Measurements from ENCODE around the gene PSAPL1. TPM values are rescaled to one million over a fixed set of nuclear protein-coding genes. Genes with fewer than 3 reads are reported as not detected.

The PSAPL1 gene
- total and polyA plus RNA-seq, 2 of the 8 experiments (the other 6 are each of a cell fraction or from before 2014, with no cell fraction given) = 0.03 TPM; not detected in 1

GRCh38 chr4:7439699-7440098 is 5.0 kb upstream of the PSAPL1 start:
- H3K23me2 ChIP-seq (ENCODE audit: low read depth, low read length) = no peaks in the 10 kb centered on the region
- no peak overlapping the region for H3K23ac ChIP-seq (ENCODE audit: insufficient read length)
- no peaks in the 10 kb centered on the region for H3K79me2 ChIP-seq (ENCODE audit: control insufficient read depth in 1 of 2, insufficient read depth in 2 of 2, low read length in 2 of 2)
- no peak overlapping the region for H3K14ac ChIP-seq (ENCODE audit: insufficient read length)
- no peak overlapping the region for H3K4ac ChIP-seq (replicated peaks; ENCODE audit: insufficient read length, low read depth, low read length)
- POLR2A ChIA-PET (ENCODE audit: partially characterized antibody) = interaction anchor here (0.7 kb wide), 1 partner anchor 162 kb away, joined by 3 read pairs; no protein-coding TSS in a partner anchor
- no peak overlapping the region for H2AK5ac ChIP-seq (ENCODE audit: low read depth, low read length)
- H2BK5ac ChIP-seq (ENCODE audit: low read depth, low read length) = no peak overlapping the region
- H4K91ac ChIP-seq (replicated peaks; ENCODE audit: insufficient read length, low read length) = peak overlapping the region; percentile 73
- H4K5ac ChIP-seq (ENCODE audit: insufficient read length, low read depth, low read length) = no peak overlapping the region
- no peak overlapping the region for H3K9ac ChIP-seq (replicated peaks in 1 of 4; ENCODE audit: extremely low read depth in 1 of 4, low read depth in 3 of 4, low read length in 3 of 4)
- WGBS, 2 experiments (ENCODE audit: extremely low coverage in 1 of 2, insufficient coverage in 1 of 2, insufficient read length in 1 of 2, insufficient replicate concordance in 2 of 2, low coverage in 1 of 2, low lambda C conversion rate in 2 of 2, missing lambda C conversion rate in 1 of 2) = 88% methylated on average over 2 of the region's 2 CpGs; no CpG with 5 or more reads in 1 of the 2 experiments
- no peak overlapping the region for H3K18ac ChIP-seq (ENCODE audit: extremely low read depth, low read length)
- no peaks in the 10 kb centered on the region for H4K20me1 ChIP-seq (replicated peaks in 1 of 2; ENCODE audit: control insufficient read depth in 1 of 2, insufficient read depth in 2 of 2, low read length in 2 of 2)
- H3K4me3 ChIP-seq (ENCODE audit: extremely low read depth in 1 of 4, insufficient read depth in 2 of 4, low read depth in 3 of 4, low read length in 4 of 4) = no peak overlapping the region
- FAIRE-seq (no peak), DNase-seq (ENCODE audit: low read depth in 1 of 2, low spot score in 2 of 2) (no peak)
- no peak overlapping the region for H2BK20ac ChIP-seq (ENCODE audit: low read length)
- H3K27ac ChIP-seq (ENCODE audit: low read depth, low read length) = no peak overlapping the region
- no peaks in the 10 kb centered on the region; a peak in 1 of 8 replicates for H3K36me3 ChIP-seq (ENCODE audit: control insufficient read depth in 2 of 4, insufficient read depth in 4 of 4, low read length in 3 of 4)
- no peak overlapping the region for H3K4me2 ChIP-seq (ENCODE audit: insufficient read depth in 1 of 2, low read depth in 2 of 2, low read length in 2 of 2)
- CTCF ChIA-PET (ENCODE audit: partially characterized antibody) = no interaction called here
- H2BK120ac ChIP-seq (replicated peaks; ENCODE audit: low read depth, low read length) = no peak overlapping the region
- no peak overlapping the region for H4K8ac ChIP-seq (ENCODE audit: extremely low read depth, insufficient read depth, low read length)
- no peak for TF ChIP-seq TAF1 (IDR thresholded peaks at IDR 0.05; ENCODE audit: low read depth, low read length)
- no peak for TF ChIP-seq SIN3A (conservative IDR thresholded peaks at IDR 0.05 in 1 of 2, IDR thresholded peaks at IDR 0.05 in 1 of 2; ENCODE audit: low read depth in 1 of 2, low read length in 2 of 2)
- TF ChIP-seq PHF8 (conservative IDR thresholded peaks at IDR 0.05; ENCODE audit: low read depth, low read length) = no peak
- TF ChIP-seq RFX5 (IDR thresholded peaks at IDR 0.05; ENCODE audit: borderline replicate concordance, low read depth, low read length) = no peak
- H2AFZ ChIP-seq (ENCODE audit: low read length) = no peak overlapping the region
- H3K27me3 ChIP-seq (replicated peaks in 1 of 4; ENCODE audit: control insufficient read depth in 3 of 4, extremely low read depth in 1 of 4, insufficient read depth in 3 of 4, low read length in 3 of 4) = no peaks in the 10 kb centered on the region; a peak in 1 of 7 replicates
- peaks cover 0 to 10% (median 2%) of the 10 kb centered on the region in 4 experiments; a peak in 3 of 7 replicates for H3K4me1 ChIP-seq (replicated peaks in 1 of 4; ENCODE audit: control insufficient read depth in 3 of 4, insufficient read depth in 4 of 4, low read length in 3 of 4)
- H2BK15ac ChIP-seq (ENCODE audit: low read length) = no peak overlapping the region
- no peak overlapping the region for H2BK12ac ChIP-seq (ENCODE audit: low read depth, low read length)
- 0 out of 4 replicates have a peak, but pooled peaks cover 0 to 9% of the 10 kb centered on the region in 2 experiments for H3K9me3 ChIP-seq (ENCODE audit: insufficient read depth in 2 of 2, low read depth in 1 of 2, low read length in 1 of 2)
- H3K56ac ChIP-seq (replicated peaks; ENCODE audit: insufficient read length, low read depth, low read length) = no peak overlapping the region
- no peaks in the 10 kb centered on the region for H3K79me1 ChIP-seq (ENCODE audit: low read depth, low read length)

Data from H1 (cell line).